HG03439 (cell line): ENCODE data around the gene ABCF3.
"Not testable (repeated sequence)": the region's sequence is repeated elsewhere in the genome, so short reads cannot be mapped to it uniquely, and the experiment has no call there.

ENCODE experiments used
- ATAC-seq: cut with Tn5 transposase; IDR thresholded peaks from one replicate; pipeline ENCODE4 v1.9.1; 2021; ENCODE audit warnings: mild to moderate bottlenecking, moderate library complexity; ENCODE audit not compliant: unreplicated experiment

The ABCF3 gene, protein sequence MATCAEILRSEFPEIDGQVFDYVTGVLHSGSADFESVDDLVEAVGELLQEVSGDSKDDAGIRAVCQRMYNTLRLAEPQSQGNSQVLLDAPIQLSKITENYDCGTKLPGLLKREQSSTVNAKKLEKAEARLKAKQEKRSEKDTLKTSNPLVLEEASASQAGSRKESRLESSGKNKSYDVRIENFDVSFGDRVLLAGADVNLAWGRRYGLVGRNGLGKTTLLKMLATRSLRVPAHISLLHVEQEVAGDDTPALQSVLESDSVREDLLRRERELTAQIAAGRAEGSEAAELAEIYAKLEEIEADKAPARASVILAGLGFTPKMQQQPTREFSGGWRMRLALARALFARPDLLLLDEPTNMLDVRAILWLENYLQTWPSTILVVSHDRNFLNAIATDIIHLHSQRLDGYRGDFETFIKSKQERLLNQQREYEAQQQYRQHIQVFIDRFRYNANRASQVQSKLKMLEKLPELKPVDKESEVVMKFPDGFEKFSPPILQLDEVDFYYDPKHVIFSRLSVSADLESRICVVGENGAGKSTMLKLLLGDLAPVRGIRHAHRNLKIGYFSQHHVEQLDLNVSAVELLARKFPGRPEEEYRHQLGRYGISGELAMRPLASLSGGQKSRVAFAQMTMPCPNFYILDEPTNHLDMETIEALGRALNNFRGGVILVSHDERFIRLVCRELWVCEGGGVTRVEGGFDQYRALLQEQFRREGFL

DNA sequence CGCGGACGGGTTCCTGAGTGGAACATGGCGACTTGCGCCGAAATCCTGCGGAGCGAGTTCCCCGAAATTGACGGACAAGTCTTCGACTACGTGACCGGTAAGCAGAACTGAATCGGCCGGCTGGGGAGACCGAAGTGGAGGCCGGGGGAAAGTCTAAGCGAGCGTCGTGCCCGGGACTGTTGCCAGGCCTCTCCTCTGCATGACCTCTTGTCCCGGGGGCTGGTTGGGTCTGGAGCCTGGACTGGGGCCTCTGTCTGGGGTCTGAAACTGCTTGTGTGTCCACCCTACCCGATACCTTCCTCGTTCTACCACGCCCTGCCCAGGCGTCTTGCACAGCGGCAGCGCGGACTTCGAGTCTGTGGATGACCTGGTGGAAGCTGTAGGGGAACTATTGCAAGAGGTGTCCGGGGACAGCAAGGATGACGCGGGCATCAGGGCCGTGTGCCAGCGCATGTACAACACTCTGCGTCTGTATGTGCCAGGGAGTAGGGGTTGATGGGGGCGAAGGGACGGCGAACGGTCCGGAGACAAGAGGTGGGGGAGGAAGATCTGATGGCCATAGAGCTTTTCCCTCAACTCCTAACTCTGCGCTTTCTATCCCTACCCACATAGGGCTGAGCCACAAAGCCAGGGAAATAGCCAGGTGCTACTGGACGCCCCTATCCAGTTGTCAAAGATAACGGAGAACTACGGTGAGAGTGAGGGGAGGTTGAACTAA is at the start of gene ABCF3:
TSS of gene ABCF3 (plus strand) at position 16 of the 718 bp plus-strand sequence. CDS start at position 25, 9 bp downstream.
- ATAC-seq: peak; percentile 30

DNA sequence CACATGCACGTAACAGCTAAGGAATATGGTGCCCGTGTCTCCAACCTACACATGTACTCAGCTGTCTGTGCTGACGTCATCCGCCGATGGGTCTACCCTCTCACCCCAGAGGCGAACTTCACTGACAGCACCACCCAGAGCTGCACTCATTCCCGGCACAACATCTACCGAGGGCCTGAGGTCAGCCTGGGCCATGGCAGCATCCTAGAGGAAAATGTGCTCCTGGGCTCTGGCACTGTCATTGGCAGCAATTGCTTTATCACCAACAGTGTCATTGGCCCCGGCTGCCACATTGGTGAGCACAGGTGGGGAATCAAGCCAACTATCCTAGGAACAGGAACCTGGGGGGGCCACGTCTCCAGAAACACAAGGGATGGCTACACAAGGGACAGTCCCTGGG is 45.6 kb upstream of the ABCF3 start:
- ATAC-seq: no peak

DNA sequence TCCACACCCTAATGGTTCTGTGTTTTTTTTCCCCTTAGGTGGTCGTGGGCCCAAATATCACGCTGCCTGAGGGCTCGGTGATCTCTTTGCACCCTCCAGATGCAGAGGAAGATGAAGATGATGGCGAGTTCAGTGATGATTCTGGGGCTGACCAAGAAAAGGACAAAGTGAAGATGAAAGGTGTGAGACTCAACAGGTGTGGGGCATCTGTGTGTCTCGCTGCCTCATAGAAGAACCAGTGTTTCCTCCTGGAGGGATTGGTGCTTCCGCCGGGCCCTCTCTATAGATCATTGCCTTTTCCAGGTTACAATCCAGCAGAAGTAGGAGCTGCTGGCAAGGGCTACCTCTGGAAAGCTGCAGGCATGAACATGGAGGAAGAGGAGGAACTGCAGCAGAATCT is 43.8 kb upstream of the ABCF3 start:
- ATAC-seq: no peak

DNA sequence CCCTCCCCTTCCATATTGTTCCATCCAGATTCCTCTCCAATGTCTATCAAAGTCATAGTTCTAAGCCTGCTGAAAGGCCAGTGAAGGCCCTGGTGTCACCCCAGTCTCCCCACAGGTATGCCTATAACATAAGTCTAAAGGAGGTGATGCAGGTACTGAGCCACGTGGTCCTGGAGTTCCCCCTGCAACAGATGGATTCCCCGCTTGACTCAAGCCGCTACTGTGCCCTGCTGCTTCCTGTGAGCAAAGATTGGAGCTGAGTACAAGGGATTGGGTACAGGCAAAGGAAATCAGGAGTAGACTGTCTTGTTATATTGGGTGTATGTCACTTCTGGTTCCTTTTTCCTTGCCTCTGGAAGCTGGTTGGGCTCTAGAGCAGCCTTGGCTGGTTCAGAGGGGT is 42.7 kb upstream of the ABCF3 start:
- no peak for ATAC-seq

DNA sequence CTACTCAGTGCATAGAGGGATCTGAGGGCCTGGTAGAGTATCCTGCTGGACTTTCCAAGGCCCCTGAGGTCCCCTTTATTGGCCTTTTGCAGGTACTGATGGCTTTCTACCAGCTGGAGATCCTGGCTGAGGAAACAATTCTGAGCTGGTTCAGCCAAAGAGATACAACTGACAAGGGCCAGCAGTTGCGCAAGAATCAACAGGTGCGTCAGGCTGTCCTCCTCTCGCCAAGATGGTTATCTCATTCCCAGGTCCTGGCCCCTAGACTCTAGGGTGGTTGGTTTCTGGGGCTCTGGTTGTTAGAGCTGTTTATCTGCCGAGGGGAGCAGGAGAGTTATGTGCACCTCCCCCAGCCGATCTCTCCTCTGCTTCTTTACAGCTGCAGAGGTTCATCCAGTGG is 41.5 kb upstream of the ABCF3 start:
- no peak for ATAC-seq

DNA sequence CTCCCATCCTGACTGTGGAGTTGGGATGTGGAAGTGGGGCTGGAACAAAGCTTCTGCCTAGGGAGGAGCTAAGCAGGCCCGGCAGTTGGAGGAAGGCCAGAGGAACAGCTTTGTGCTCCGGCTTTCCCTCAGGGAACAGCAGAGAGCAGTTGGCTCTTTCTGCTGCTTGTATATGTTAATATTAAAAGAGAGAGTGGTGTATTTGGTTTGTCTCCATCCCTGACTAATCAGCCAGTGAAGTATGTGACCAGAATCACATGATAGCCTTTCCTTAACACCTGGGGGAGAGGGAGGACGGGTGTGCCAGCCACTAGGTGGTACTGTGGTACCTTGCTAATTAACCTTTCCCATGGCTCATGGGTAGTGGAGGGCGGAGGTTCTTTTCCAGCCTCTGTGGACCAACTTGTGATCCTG is 40.9 kb upstream of the ABCF3 start:
- no peak for ATAC-seq

DNA sequence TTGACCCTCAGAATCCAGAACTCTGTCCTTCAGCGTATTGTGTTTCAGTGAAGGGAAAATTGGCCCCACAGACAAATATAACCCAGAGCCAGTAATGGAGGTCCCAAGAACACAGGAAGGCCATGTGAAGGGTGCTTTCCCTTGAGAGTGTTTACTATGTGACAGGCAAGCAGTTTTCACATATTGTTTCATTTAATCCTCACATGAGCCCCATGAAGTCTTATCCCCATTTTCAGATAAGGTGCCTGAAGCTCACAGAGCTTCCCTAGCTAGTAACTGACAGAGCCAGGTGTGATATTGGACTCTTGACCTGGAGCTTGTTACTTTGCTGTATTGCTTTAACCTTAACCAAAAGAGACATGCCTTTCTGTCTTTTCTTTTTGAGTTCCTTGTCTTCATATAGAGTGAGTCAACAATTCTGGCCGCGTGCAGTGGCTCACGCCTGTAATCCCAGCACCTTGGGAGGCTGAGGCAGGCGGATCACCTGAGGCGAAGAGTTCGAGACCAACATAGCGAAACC is 40.2 kb upstream of the ABCF3 start:
- ATAC-seq: no peak

DNA sequence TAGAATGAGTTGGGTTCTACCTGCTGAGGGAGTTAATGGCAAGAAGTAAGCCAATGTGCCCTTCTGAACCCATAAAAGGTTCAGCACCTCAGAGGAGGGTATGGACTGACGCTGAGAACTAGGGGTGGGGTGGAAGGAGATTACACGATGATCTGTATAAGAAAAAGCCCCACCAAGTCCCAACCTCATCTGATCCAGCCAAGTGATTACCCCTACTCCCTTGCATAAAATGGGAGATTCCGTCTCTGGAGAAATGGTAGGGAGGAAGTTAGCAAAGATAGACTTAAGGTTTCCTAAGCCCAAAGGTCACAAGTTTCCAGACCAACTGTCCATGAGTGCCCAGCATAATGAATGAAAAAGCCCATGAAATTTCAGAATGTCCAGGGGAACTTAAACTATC is 37.9 kb upstream of the ABCF3 start:
- ATAC-seq: no peak

DNA sequence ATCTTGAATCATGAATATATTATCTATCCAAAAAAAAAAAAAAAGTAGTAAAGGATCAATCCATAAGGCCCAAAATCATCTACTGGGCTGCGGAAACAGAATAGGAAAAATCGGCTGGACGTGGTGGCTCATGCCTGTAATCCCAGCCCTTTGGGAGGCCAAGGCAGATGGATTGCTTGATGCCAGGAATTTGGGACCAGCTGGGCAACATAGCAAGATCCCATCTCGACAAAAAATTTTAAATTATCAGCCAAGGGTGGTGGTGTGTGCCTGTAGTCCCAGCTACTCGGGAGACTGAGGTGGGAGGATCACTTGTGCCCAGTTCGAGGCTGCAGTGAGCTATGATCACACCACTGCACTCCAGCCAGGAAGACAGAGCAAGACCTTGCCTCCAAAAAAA is 36.9 kb upstream of the ABCF3 start:
- ATAC-seq: no peak

DNA sequence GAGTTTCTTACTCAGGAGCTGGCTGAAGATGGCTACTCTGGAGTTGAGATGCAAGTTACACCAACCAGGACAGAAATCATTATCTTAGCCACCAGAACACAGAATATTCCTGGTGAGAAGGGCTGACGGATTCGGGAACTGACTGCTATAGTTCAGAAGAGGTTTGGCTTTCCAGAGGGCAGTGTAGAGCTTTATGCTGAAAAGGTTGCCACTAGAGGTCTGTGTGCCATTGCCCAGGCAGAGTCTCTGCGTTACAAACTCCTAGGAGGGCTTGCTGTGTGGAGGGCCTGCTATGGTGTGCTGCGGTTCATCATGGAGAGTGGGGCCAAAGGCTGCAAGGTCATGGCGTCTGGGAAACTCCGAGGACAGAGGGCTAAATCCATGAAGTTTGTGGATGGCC is 36.2 kb upstream of the ABCF3 start:
- ATAC-seq: not testable (repeated sequence)

DNA sequence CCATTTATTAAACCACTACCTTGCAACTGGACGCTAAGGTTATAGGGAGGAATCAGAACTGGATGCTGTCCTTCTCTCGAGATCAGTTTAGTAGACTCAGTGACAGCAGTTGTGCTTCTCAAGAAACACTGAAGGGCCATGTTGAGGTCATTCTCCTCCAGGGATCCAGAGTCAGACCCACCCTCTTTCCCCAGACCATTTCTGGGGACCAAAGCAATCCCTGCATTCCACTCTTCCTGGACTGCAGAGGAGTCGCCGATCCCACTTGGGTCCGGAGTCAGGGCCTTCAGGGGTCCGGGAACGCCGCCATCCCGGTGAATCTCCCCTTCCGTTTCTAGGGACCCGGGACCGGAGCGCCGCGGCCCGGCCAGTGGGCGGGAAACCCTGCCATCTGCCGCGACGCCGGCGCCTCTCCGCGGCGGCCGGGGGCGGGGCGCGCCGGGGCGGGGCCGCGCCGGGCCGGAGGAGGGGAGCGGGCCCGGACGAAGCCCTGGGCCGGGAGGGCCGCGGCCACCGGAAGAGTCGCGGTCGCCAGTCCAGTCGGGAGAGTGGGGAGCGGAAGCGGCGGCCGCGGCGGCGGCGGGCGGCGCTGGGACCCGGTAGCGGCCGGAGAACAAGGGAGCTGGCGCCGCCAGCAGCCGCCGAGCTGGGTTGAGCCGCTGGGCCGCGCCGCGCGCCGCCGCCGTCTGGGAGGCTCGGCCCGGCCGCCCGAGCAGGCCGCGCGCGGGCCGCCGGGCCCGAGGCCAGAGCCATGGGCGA is 30.9 kb upstream of the ABCF3 start, which contains the start of gene DVL3:
TSS of gene DVL3 (plus strand) at position 493 of the 759 bp plus-strand sequence. CDS start at position 752, 259 bp downstream.
- ATAC-seq: peak; percentile 60

DNA sequence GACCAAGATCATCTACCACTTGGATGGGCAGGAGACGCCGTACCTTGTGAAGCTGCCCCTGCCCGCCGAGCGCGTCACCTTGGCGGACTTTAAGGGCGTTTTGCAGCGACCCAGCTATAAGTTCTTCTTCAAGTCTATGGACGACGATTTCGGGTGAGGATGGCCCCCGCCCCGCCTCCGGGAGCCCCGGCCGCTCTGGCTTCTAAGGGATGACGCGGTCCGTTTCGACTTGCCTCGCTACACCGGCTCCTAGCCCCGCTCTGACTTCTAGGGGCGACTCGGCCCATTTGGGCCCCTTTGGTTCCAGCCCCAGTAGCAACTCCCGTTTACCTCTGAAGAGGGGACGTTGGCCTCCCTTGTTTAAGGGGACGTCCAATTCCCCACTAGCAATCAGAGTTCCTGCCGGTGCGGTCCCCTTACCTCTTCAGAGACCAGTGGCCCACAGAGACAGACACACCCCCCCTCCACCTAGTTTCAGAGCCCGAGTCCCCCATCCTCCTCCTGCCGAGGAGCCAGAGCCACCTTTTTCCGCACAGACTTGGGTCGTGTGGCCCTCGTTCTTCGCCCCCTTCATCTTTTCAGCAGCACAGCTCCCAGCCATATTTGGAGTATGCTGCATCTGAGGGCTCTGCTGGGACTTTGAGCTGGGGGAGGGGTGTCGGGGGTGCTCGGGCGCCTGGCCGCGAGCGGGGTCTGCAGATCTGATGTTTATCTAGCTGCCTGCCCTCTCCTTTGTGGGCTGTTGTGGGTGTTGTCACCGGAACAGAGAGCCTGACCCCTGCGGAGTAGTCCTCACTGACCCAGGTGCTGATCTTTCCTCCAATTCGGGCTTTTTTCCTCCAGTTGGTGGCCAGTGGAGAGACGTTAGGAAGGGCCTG is 30.1 kb upstream of the ABCF3 start:
- ATAC-seq: peak; percentile 42

DNA sequence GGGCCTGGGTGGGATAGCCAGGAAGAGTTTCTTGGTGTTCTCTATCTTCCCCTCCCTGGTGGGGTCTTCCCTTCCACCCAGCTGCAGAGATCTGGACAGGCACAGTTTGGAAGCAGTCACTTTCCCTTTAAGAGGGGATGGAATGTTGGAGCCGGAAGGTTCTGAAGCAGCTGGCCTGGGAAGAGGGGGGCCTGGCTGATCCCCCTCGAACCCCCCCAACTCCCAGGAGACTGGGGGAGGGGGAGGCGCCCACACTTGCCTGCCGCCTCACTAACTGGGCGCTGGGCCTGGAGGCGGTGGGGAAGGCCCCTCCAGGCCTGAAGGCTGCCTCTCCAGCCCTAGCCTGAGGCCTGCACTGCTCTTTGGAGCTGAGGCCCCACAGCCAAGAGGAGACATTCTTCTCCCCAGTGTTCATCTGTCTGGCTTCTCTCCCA is 29.5 kb upstream of the ABCF3 start:
- ATAC-seq: no peak

DNA sequence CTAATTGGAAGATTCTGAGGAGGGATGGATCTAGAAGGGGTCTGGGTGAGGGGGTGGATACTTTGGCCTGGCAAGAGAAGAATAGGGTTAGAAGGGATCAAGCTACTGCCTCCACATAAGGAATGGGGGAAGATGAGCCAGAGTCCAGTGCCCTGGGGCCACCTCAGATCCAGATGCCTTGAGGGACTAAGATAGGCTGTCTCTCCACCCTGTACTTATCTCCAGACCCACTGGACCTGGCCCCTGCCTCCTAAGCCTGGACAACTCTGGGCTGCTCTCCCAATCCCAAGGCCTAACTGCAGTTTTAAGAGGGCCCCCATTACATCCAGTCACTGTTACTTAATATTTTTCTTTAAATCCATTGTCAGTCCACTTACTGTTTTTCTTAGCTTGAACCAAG is 28.8 kb upstream of the ABCF3 start:
- no peak for ATAC-seq

DNA sequence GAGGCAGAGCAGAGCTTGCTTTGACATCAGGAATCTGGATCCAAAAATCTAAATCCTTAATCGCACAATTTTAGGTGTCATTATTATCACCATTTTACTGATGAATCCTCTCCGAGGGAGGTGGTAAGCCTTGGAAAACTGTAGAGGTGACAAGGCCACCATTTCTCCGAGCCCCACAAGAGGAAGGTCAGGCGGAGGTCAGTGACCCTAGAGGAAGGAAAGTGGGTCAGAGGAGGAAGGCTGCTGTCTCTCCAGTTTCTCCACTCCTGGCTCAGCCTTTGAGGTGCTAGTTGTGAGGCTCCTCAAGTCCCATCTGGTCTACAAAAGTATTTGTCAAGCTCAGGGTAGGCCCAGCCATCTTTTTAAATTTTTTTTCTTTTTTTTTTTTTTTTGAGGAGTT is 27.6 kb upstream of the ABCF3 start:
- no peak for ATAC-seq

DNA sequence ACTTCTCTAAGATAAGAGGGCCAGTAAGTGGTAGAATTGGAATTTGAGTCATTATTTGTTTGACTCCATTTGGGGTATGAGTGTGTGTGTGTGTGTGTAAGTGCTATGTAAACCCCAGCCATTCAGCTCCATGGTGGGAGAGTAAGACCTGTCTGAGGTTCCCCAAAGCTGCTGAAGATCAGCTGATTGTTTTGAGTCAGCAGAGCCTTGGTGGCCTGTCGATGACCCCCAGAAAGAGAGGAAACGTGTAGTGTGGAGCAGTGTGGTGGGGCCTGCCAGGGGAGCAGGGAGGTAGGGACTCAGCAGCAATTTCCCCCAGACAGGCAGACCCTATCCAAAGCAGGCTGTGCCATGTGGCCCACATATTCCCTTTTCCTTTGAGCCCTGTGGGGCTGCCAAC is 25.5 kb upstream of the ABCF3 start:
- ATAC-seq: no peak

DNA sequence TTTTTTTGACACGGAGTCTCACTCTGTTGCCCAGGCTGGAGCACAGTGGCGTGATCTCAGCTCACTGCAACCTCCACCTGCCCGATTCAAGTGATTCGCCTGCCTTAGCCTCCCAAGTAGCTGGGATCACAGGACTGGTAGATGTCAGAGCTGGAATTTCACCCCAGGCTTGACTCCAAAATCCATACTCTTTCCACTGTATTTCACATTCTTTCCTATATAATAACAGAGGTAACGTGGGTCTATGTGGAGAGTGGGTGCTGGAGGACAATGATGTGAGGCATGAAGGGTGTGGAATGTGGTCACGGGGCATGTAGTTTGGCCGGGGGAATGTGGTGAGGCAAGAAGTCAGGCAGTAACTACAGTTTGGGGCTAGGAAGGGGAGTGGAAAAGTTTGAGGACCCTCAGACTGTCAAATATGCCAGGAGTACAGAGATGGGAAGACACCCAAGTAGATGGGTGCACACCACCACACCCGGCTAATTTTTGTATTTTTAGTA is 23.4 kb upstream of the ABCF3 start:
- ATAC-seq: not testable (repeated sequence)

DNA sequence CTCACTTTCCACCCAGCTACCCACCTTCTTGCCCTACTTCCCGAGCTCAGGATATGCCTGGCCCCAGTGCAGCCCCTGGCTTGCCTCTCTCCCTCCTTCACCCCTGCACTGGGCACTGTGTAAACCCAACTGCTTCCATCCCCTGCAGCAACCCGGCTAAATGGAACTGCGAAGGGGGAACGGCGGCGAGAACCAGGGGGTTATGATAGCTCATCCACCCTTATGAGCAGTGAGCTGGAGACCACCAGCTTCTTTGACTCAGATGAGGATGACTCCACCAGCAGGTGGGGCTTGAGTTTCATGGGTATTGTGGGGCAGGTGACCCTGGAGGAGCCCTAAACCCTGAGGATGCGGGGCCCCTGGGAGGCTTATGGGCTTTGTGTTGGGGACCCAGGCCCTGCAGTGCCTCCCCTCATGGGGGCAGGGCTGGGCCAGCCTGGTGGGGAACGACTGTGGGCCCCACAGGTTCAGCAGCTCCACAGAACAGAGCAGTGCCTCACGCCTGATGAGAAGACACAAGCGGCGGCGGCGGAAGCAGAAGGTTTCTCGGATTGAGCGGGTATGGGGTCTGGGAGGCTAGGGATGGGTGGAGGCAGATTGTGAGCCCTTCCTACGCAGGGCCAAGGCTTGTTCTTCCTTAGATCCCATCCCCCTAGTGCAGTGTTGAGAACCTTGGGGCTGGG is 21.2 kb upstream of the ABCF3 start:
- ATAC-seq: no peak

DNA sequence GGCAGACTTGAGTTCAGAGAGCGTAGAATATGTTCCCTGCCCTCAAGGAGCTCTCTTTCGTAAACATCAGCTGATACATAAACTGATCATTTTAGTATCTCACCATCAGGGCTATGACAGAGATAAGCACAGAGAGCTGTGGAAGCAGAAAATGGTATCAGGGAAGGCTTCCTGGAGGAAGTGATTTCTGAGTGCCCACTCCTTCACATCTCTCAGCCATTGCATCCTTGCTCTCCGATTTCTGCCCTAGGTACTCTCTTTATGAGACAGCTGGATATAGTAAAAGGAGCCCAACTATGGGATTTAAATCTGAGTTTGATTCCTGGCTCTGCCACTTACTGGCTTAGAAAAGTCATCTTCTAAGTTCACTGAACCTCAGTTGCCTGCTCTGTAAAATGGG is 20.5 kb upstream of the ABCF3 start:
- no peak for ATAC-seq
